HEK293 (cell line): ENCODE data around the gene ATMIN.

ENCODE experiments used
- HOXD13 ChIP-seq: sonication (generic); formaldehyde crosslinking; IDR thresholded peaks from 2 replicates; pipeline ENCODE4 v1.8.0; 2022; ENCODE audit warnings: missing genetic modification reagents, borderline replicate concordance
- KLF1 ChIP-seq: fragments of 450-650 bp; formaldehyde crosslinking; IDR thresholded peaks from 2 replicates; pipeline ENCODE4 v1.5.1; 2016; ENCODE audit warnings: missing biosample characterization, missing genetic modification characterization
- SP2 ChIP-seq: fragments of 450-650 bp; formaldehyde crosslinking; IDR thresholded peaks from 2 replicates; pipeline ENCODE4 v1.5.1; 2016; ENCODE audit warnings: missing biosample characterization, missing genetic modification characterization
- ZBTB17 ChIP-seq: fragments of 450-650 bp; formaldehyde crosslinking; IDR thresholded peaks from 2 replicates; pipeline ENCODE4 v1.5.1; 2016; ENCODE audit warnings: missing biosample characterization, missing genetic modification characterization
- ZBTB20 ChIP-seq: fragments of 450-650 bp; formaldehyde crosslinking; IDR thresholded peaks from 2 replicates; pipeline ENCODE4 v1.5.1; 2016; ENCODE audit warnings: missing biosample characterization, missing genetic modification characterization
- ZBTB48 ChIP-seq: fragments of 450-650 bp; formaldehyde crosslinking; IDR thresholded peaks from 2 replicates; pipeline ENCODE4 v1.5.1; 2016; ENCODE audit warnings: missing biosample characterization, missing genetic modification characterization
- ZBTB6 ChIP-seq: fragments of 450-650 bp; formaldehyde crosslinking; IDR thresholded peaks from 2 replicates; pipeline ENCODE4 v1.5.1; 2017; ENCODE audit warnings: missing biosample characterization, missing genetic modification characterization
- ZBTB7A ChIP-seq: fragments of 450-650 bp; formaldehyde crosslinking; IDR thresholded peaks from 2 replicates; pipeline ENCODE4 v1.5.1; 2016; ENCODE audit warnings: low read depth, missing biosample characterization, missing genetic modification characterization
- ZBTB8A ChIP-seq: fragments of 450-650 bp; formaldehyde crosslinking; IDR thresholded peaks from 2 replicates; pipeline ENCODE4 v1.5.1; 2016; ENCODE audit warnings: missing biosample characterization, missing genetic modification characterization
- ZFHX2 ChIP-seq: fragments of 450-650 bp; formaldehyde crosslinking; conservative IDR thresholded peaks from 2 replicates; pipeline ENCODE4 v1.5.1; 2016; ENCODE audit warnings: missing biosample characterization, missing genetic modification characterization
- ZNF121 ChIP-seq: fragments of 450-650 bp; formaldehyde crosslinking; IDR thresholded peaks from 2 replicates; pipeline ENCODE4 v1.5.1; 2016; ENCODE audit warnings: missing biosample characterization, missing genetic modification characterization
- ZNF175 ChIP-seq: fragments of 450-650 bp; formaldehyde crosslinking; IDR thresholded peaks from 2 replicates; pipeline ENCODE4 v1.5.1; 2016; ENCODE audit warnings: missing biosample characterization, missing genetic modification characterization
- ZNF266 ChIP-seq: fragments of 450-650 bp; formaldehyde crosslinking; IDR thresholded peaks from 2 replicates; pipeline ENCODE4 v1.5.1; 2016; ENCODE audit warnings: missing biosample characterization, missing genetic modification characterization, low read depth
- ZNF335 ChIP-seq: fragments of 450-650 bp; formaldehyde crosslinking; conservative IDR thresholded peaks from 2 replicates; pipeline ENCODE4 v1.5.1; 2016; ENCODE audit warnings: missing biosample characterization, missing genetic modification characterization
- ZNF341 ChIP-seq: fragments of 450-650 bp; formaldehyde crosslinking; IDR thresholded peaks from 2 replicates; pipeline ENCODE4; 2016; ENCODE audit warnings: low read depth, missing biosample characterization, missing genetic modification characterization
- ZNF366 ChIP-seq: fragments of 450-650 bp; formaldehyde crosslinking; conservative IDR thresholded peaks from 2 replicates; pipeline ENCODE4 v1.5.1; 2016; ENCODE audit warnings: missing biosample characterization, missing genetic modification characterization
- ZNF449 ChIP-seq: fragments of 450-650 bp; formaldehyde crosslinking; IDR thresholded peaks from 2 replicates; pipeline ENCODE4 v1.5.1; 2017; ENCODE audit warnings: missing biosample characterization, mild to moderate bottlenecking, missing genetic modification characterization, moderate library complexity
- ZNF518A ChIP-seq: fragments of 450-650 bp; formaldehyde crosslinking; conservative IDR thresholded peaks from 2 replicates; pipeline ENCODE4 v1.5.1; 2016; ENCODE audit warnings: low read depth, missing biosample characterization, missing genetic modification characterization
- ZNF585B ChIP-seq: fragments of 450-650 bp; formaldehyde crosslinking; IDR thresholded peaks from 2 replicates; pipeline ENCODE4 v1.5.1; 2016; ENCODE audit warnings: missing biosample characterization, missing genetic modification characterization
- ZNF639 ChIP-seq: fragments of 450-650 bp; formaldehyde crosslinking; IDR thresholded peaks from 2 replicates; pipeline ENCODE4 v1.5.1; 2016; ENCODE audit warnings: missing biosample characterization, missing genetic modification characterization
- ZNF645 ChIP-seq: fragments of 450-650 bp; formaldehyde crosslinking; IDR thresholded peaks from 2 replicates; pipeline ENCODE4; 2016; ENCODE audit warnings: missing biosample characterization, missing genetic modification characterization
- ZNF768 ChIP-seq: fragments of 450-650 bp; formaldehyde crosslinking; IDR thresholded peaks from 2 replicates; pipeline ENCODE4 v1.5.1; 2018; ENCODE audit warnings: missing biosample characterization, mild to moderate bottlenecking, missing genetic modification characterization
- ZNF777 ChIP-seq: fragments of 450-650 bp; formaldehyde crosslinking; IDR thresholded peaks from 2 replicates; pipeline ENCODE4 v1.5.1; 2017; ENCODE audit warnings: missing biosample characterization, missing genetic modification characterization, borderline replicate concordance
- ZNF843 ChIP-seq: fragments of 450-650 bp; formaldehyde crosslinking; IDR thresholded peaks from 2 replicates; pipeline ENCODE4 v1.5.1; 2016; ENCODE audit warnings: missing biosample characterization, missing genetic modification characterization
- ZSCAN30 ChIP-seq: fragments of 450-650 bp; IDR thresholded peaks from 2 replicates; pipeline ENCODE4 v1.5.1; 2018; ENCODE audit warnings: missing biosample characterization, mild to moderate bottlenecking, missing genetic modification characterization, moderate library complexity
- TF ChIP-seq, protein P1 (sequence below): fragments of 450-650 bp; formaldehyde crosslinking; IDR thresholded peaks from 2 replicates; pipeline ENCODE4 v1.5.1; 2016; ENCODE audit warnings: missing biosample characterization, missing genetic modification characterization

ATMIN gene

DNA sequence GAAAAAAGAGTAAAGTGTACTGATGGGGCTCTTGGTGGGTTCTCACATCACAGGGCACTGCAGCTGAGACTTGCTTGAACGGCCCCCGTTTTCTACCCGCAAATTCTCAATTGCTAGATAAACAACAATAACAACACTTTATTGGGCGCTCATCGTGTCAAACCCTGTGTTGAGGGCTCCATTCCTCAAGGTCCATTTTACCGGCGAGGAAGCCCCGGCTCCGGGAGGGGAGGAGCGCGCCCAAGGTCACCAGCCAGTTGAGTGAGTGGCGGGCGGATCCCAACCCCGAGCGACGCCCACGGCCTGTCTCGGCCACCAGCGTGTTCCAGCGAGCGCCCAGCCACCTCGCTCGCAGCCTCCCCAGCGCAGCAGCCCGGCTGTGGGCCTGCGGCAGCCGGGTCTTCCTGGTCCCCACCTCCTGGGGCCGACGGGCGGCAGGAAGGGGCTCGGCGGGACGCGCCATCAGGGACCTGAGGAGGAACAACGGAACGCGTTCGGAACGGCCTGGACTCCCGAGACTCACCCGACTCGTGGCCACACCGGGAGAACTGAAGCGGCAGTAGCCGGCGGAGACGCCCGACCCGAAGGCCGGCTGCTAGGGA, 29.3 kb upstream of the ATMIN start (continued):
- TF ChIP-seq ZBTB6 (tag by site-specific recombination) (no peak), ZNF518A (no peak), ZBTB48 (tag by site-specific recombination) (peak; percentile 77; the same call in 1 of the 2 replicates), ZNF266 (tag by site-specific recombination) (no peak), SP2 (tag by site-specific recombination) (peak; percentile 58), ZBTB17 (no peak), ZNF777 (no peak), ZNF341 (tag by site-specific recombination) (peak; percentile 75), ZBTB8A (peak; percentile 38), ZNF843 (0 out of 2 replicates have a peak, but pooled peaks have one; percentile 28), ZNF639 (no peak), ZSCAN30 (tag by site-specific recombination) (peak; percentile 42; the same call in 1 of the 2 replicates), ZNF335 (peak; percentile 46), ZBTB7A (tag by site-specific recombination) (no peak), HOXD13 (CRISPR knock-in tag) (no peak), ZBTB20 (tag by site-specific recombination) (peak; percentile 29; the same call in 1 of the 2 replicates), ZNF768 (no peak), ZFHX2 (tag by site-specific recombination) (no peak), ZNF175 (no peak), ZNF121 (0 out of 2 replicates have a peak, but pooled peaks have one; percentile 26), ZNF366 (tag by site-specific recombination) (no peak), ZNF449 (peak; percentile 89), ZNF585B (tag by site-specific recombination) (no peak), KLF1 (tag by site-specific recombination) (peak; percentile 43), ZNF645 (no peak)
- TF ChIP-seq, protein P1, sequence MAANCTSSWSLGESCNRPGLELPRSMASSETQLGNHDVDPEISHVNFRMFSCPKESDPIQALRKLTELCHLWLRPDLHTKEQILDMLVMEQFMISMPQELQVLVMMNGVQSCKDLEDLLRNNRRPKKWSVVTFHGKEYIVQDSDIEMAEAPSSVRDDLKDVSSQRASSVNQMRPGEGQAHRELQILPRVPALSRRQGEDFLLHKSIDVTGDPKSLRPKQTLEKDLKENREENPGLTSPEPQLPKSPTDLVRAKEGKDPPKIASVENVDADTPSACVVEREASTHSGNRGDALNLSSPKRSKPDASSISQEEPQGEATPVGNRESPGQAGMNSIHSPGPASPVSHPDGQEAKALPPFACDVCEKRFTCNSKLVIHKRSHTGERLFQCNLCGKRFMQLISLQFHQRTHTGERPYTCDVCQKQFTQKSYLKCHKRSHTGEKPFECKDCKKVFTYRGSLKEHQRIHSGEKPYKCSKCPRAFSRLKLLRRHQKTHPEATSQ (tag by site-specific recombination) = no peak
